ENCODE data around the gene MED14.

The MED14 gene

GRCh38 chrX:40729598-40730584 is 5.5 kb downstream of the MED14 start:
- DNase-seq (ENCODE audit: low read depth), result no peak

GRCh38 chrX:40727581-40728252 is 7.6 kb downstream of the MED14 start:
- DNase-seq (ENCODE audit: low read depth), result no peak

GRCh38 chrX:40727093-40727492 is 8.2 kb downstream of the MED14 start:
- no peak for DNase-seq (ENCODE audit: low read depth)

DNA sequence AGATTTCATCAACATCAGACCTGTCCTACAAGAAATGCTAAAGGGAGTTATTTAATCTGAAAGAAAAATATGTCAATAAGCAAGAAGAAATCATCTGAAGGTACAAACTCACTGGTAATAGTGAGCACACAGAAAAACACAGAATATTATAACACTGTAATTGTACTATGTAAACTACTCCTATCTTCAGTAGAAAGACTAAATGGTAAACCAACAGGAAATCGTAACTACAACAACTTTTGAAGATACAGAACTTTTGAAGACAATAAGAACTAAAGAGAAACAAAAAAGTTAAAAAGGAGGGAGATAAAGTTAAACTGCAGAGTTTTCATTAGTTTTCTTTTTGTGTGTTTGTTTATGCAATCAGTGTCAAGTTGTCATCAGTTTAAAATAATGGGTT is 12.4 kb downstream of the MED14 start:
- no peak for DNase-seq (ENCODE audit: low read depth)

DNA sequence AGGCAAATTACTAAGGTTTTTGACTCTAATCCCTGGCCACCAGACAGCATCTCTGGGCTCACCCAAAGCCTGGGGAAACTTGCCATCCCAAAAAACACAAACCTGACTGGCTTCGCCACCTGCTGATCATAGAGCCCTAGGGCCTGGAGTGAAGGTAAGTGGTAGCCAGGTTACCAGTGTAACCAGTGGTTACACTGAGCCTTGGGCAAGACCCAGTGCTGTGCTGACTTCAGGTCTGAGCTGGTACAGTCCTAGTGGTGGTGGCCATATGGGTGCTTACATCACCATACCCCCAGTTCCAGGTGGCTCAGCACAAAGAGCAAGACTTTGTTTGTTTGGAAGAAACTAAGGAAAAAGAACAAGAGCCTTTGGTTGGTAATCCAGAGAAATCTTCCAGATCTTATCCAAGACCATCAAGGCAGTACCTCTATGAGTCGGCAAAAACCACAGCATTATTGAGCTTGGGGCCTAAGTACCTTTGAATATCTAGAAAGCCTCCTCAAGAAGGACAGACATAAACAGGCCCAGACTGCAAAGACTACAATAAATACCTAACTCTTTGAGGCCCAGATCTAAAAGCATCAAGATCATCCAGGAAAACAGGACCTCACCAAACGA is 13.7 kb downstream of the MED14 start:
- DNase-seq (ENCODE audit: low read depth), result no peak

DNA sequence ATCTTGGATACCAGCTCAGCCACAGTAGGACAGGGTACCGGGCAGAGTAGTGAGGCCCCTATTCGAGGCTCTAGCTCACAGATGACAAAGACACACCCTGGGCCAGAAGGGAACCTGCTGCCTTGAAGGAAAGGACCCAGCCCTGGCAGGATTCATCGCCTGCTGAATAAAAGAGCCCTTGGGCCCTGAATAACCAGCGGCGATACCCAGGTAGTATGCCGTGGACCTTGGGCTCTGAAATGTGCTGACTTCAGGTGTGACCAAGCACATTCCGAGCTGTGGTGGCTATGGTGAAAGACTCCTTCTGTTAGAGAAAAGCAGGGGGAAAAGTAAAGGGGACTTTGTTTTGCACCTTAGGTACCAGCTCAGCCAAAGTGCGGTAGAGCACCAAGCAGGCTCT is 14.6 kb downstream of the MED14 start:
- no peak for DNase-seq (ENCODE audit: low read depth)

GRCh38 chrX:40720339-40720738 is 15.0 kb downstream of the MED14 start:
- no peak for DNase-seq (ENCODE audit: low read depth)

DNA sequence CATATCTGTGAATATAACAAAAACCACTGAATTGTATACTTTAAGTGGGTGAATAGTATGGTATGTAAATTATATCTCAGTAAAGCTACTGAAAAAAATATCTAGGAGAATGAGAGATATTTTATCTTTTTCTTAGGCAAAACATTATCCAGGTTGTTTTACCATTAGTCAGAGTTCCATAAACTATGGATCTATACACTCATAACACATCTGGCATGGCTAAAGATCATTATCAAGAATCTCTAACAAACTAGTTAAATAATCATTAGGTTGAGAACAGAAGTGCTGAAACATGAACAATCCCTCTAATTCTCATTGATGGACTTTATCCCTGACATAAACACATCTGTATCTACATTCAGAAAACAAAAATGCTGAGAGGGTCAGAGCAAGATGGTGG is 15.6 kb downstream of the MED14 start:
- no peak for DNase-seq (ENCODE audit: low read depth)

DNA sequence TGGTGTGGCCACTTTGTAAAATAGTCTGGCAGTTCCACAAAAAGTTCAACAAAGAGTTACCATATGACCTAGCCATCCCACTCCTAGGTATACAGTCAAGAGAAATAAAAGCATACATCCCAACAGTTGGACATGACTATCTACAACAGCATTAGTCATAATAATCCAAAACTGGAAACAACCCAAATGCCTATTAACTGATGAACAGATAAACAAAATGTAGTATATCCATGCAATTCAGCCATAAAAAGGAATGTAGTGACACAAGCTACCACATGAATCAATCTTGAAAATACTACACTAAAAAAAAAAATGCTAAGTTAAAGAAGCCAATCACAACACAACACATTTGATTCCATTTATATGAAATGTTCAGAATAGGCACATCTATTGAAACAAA is 16.1 kb downstream of the MED14 start:
- DNase-seq (ENCODE audit: low read depth), result no peak

GRCh38 chrX:40709395-40709794 is 25.9 kb downstream of the MED14 start:
- no peak for DNase-seq (ENCODE audit: low read depth)

DNA sequence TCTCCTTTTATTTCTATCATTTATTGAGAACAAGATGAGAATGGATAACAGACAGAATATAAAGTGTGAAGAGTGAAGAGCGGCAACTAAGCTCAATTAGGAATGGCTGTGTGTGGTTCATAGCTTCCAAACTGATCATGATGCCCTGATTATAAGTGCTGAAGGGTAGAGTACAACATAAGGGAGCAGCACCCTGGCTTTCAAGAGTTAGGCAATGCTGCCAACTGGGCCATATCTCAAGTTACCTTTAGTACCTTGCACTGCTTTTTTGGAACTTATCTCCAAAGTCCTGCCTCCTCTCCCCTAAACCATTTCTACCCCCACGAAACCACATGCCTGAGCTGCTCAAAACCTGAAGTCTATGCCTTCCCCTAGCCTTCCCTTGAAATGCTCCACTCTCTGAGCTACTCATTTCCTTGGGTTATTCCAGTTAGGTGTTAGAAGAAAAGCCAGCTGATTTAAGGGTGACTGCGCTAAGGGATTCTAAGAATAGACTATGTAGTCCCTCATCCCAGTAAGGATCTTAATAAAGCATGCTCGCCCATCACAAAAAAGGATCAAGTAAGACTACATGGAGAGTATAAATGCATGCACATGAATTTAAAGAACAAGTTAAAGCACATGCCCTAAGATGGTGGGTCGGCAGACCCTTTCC is 29.6 kb downstream of the MED14 start:
- no peak for DNase-seq (ENCODE audit: low read depth)

DNA sequence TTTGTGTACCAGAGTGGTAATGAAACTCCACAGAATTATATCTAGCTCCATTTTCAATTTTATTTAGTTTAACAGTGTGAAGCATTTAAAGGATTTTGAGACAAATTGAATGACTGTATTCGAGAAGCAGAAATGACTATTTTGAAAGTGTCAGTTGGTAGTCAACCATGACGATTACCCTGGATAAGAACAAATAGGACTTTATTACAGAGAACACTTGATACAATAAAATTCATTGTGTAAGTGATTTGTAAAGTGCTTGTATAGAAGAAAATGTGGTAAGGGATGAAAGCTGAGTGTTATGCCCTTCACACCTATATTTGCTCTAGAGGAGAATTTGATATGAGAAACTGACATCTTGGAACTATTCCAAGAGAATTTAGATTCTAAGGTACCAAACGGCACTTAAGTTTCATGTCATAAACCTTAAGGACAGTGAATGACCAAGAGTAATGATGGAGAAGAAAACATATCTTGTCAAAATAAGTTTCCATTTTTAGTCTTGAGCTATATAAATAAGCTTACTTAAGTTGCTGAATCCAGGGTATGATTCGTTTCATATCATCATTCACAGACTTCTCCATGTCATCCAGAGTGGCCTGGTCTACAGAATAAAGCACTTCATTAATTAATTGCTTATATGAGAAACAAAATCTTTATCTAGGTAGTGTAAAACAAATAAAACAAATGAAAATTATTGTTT is 34.6 kb downstream of the MED14 start:
- no peak for DNase-seq (ENCODE audit: low read depth)

DNA sequence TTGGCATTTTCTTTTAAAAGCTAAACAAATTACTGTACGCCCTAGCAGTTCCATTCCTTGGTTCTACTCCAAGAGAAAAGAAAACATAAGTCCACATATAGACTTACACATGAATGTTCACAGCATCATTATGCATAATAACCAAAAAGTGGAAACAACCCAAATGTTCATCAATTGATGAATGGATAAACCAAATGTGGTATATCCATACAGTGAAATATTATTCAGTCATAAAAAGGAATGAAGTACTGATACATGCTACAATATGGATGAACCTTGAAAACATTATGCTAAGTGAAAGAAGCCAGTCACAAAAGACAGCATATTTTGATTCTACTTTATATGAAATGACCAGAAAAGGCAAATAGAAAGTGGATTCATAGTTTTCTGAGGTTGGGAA is 36.5 kb downstream of the MED14 start:
- DNase-seq (ENCODE audit: low read depth), result no peak

GRCh38 chrX:40694802-40695201 is 40.5 kb downstream of the MED14 start:
- DNase-seq (ENCODE audit: low read depth), result no peak

DNA sequence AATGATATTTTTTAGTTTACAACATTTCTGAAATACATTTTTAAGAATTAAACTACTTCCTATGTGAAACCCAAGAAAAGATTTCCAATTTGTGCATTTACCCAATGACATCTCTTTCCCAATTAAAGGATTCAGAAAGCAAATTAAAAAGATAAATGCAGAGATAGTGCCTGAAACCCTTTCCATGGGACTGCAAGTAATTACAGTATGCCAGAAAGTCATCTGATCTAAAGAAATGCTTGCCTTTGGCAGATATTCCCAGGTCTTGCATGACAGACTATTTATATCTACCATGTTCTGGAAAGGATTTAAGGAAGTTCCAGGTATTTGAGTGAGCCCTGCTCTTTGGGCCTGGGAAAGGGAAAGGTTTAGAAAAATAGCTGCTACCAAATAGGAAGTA is 46.4 kb downstream of the MED14 start:
- no peak for DNase-seq (ENCODE audit: low read depth)

- DNase-seq (ENCODE audit: low read depth), result no peak
These were observed 48.2 kb downstream of the MED14 start for GRCh38 chrX:40687169-40687568.

- DNase-seq (ENCODE audit: low read depth), result no peak
These were observed 49.9 kb downstream of the MED14 start for GRCh38 chrX:40685362-40685918.

GRCh38 chrX:40684092-40684491 is 51.2 kb downstream of the MED14 start:
- DNase-seq (ENCODE audit: low read depth), result no peak

DNA sequence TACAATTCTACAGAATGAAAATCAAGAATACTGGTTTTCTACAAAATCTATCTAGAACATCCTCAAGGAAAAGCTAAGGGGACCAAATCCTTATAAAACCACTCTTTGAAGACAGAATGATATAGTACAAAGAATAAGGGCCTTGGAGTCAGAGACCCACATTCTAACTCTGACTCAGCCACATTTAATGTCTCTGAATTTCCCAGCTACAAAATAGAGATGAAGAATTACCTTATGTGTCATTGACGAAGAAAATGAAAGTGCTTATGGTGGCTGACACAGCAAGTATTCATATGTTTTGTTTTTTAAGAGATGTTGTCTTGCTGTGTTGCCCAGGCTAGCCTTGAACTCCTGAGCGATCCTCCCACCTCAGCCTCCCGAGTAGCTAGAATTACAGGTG is 52.1 kb downstream of the MED14 start:
- DNase-seq (ENCODE audit: low read depth), result no peak

DNA sequence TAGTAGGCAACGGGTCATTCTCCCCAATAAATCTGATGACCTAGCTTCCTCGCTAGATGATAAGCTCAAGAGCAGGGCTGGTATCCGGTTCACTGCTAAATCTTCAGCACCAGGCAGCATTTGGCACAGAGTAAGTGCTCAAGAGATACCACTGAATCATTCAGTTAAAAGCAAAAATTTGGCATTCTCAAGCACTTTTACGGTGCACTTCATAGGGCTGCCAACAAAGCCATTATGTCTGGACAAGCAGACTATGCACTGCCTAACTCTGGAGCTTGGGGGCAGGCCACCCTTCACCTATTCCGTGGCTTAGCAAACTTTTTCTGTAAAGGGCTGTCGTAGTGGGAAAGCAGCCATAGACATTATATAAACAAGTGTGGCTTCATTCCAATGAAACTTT is 64.2 kb downstream of the MED14 start:
- no peak for DNase-seq (ENCODE audit: low read depth)

DNA sequence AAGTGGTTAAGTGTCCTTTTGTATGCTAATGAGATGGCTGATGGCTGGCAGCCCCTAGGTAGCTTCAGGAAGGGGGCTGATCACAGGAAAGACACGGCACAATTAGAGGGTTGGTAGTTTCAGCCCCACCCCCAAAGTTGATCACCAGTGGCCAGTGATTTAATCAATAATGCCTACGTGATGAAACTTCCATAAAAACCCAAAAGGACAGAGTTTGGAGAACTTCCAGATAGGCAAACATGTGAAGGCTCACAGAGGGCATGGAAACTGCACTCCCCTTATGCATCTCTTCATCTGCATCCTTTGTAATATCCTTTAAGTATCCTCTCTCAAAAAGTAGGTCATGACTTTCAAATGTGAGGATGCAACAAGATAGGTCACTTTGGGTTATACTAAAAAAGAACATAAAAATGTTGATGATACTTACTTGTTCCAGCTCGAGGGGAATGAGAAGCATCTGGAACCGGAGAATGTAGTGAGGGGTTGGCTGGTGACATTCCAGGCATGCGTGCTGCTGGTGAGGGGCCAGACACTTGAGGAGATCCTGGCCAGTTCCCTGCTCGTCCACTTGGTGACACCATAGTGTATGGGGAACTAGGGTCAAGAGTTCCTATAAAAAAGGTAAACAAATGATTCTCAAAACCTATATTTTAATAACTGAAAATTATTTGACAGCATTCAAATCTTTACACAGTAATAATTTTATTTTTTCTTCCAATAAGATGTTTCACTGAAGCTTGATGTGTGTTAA is 71.3 kb downstream of the MED14 start:
- no peak for DNase-seq (ENCODE audit: low read depth)

Data from activated T-cell treated with anti-CD3 and anti-CD28 coated beads for 1 hour (primary cell).